Suppressor macrophage treated with lipopolysaccharide for 1 hour (primary cell): ENCODE results near the gene ZNF784.
"Not testable (repeated sequence)": the region's sequence is repeated elsewhere in the genome, so short reads cannot be mapped to it uniquely, and the experiment has no call there.

Experiments
- DNase-seq, 3 donors: peaks; one replicate each; pipeline ENCODE4 v3.0.0-alpha.2; 2020 to 2022

Gene ZNF784

DNA sequence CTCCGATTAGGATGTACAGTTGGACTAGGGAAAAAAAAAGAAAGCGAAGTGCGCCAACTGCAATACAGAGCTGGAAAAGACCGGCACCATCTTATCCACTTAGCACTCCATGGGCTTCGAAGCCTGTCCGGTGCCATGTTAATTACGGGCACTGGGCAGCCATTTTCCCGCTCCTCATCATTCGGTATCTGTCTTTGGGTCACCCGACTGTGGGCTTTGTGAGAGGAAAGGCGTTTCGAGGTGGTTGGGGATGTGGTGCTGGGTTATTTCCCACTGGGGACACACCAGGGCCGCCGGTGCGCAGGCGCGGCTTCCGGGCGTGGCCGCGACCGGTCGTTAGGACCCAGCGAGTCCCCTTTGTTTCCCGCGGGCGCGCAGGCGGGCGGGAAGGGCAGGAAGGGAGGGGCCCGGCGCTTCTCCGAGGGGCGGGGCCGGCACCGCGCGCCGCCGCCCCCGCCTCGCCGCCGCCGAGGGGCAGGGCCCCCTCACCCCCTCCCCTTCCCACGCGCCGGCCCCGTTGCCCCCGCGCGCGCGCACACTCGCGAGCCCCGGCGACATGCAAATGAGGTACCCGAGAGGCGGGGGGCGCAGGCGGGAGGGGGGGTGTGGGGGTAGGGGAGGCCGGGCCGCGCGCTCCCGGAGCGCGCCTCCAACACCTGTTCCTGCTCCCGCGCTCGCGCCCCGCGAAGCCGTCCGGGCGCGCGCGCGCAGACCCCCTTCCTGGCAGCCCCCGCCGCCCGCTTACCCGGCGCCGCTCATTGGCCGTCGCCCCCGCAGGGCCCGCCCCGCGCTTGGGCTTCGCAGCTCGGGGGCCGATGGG lies 24.3 kb downstream of the ZNF784 start, which contains the start of gene ZNF524:
Gene ZNF524, plus strand, starts transcription at position 447 of the 820 bp plus-strand sequence. CDS start 1,825 bp downstream, outside the sequence.
- DNase-seq = peak; percentile 84 to 95 (median 89)

DNA sequence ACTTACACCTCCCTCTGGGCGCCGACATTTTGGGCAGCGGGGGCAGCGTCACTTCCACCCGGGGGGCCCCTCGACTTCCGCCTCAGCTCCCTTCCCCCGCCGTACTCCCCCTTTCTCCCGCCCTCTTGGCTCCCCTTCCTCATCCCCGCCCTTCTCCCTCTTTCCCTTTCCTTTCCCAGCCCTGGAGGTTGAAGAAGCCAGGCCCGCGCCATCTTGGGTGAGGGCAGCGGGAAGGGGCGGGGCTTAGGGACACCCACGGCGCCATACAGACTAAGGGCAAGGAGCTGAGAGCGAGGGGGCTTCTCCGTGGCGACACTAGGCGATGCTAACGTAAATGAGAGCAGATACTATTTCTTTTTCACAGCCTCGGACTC lies 24.9 kb downstream of the ZNF784 start, which contains the start of gene FIZ1:
Gene FIZ1, minus strand, starts transcription at position 50 of the 374 bp plus-strand sequence. CDS start 1,652 bp downstream, outside the sequence.
- DNase-seq = peak; percentile 98 to 99 (median 99)

GRCh38 chr19:55598719-55599467 lies 25.5 kb downstream of the ZNF784 start:
- DNase-seq = peak; percentile 95 to 98 (median 98)

DNA sequence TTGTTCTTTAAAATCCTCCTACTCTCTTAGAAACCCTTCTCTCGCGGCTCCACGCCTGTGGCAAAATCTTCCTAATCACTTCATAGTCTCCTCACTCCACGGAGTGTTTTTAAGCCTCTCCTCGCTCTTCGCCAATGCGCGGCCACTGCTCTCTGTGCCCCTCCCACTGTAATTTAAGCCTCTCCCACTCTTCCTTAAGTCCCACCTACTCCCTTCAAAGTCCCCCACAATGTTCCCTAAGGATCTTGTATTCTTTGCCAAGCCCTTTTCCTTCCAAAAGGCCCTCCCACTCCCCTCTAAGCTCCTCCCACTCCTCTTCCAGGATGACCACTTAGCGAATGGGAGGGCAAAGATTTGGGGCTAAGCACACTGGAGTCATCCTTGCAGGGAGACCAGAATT lies 26.3 kb downstream of the ZNF784 start:
- no peak for DNase-seq

GRCh38 chr19:55597501-55597921 lies 26.9 kb downstream of the ZNF784 start:
- DNase-seq = no peak

DNA sequence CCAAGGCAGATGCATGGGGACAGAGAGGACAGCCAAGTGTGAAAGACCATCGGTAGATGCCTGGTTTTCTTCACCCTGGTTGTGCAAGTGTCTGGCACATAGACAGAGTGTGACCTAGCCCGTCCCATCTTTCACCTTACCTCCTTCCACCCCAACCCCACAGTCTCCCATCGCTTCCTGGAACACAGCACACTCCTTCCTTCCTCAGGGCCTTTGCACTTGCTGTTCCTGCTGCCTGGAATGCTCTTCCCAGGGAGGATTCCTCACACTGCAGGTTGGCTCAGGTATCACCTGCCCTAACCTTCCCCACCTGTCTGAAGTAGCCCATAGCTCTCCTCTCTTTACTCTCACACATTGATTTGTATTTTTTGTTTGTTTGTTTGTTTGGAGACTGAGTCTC lies 28.1 kb downstream of the ZNF784 start:
- no peak for DNase-seq

GRCh38 chr19:55594996-55595545 lies 29.3 kb downstream of the ZNF784 start:
- DNase-seq = no peak

- no peak for DNase-seq
Measured at GRCh38 chr19:55593096-55593772, 31.1 kb downstream of the ZNF784 start.

- DNase-seq = no peak
Measured at GRCh38 chr19:55592391-55593090, 31.8 kb downstream of the ZNF784 start.

DNA sequence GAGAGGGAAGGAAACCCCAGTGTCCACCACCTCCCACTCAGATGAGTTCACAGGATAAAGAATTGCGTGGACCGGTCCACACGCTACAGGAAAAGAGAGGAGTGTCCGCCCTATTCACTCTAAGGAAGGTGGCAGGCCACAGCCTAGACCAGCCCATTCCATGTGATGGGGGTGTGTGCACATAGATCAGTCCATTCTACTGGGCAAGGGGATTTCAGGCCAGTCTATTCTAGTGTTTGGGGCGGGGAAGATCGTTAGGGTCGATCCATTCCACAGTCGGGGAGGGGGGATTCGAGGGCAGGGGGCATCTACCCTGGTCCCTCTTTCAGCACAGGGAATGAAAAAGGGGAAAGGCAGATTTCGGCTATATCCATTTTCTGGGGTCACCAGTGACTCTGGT lies 32.8 kb downstream of the ZNF784 start:
- no peak for DNase-seq

GRCh38 chr19:55590617-55591016 lies 33.7 kb downstream of the ZNF784 start:
- peak in 1 of 3 donors; percentile 39 for DNase-seq

- DNase-seq = no peak
Measured at GRCh38 chr19:55590109-55590508, 34.3 kb downstream of the ZNF784 start.

DNA sequence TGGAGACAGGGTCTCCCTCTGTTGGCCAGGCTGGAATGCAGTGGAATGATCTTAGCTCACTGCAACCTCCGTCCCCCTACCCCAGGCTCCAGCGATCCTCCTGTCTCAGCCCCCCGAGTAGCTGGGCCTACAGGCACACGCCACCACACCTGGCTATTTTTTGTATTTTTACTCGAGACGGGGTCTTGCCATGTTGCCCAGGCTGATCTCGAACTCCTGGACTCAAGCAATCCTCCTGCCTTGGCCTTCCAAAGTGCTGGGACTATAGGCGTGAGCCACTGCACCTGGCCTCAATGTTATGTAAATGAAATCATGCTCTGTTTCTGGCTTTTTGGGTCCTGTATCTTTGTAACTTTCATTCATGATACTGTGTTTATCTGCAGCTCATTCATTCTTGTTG lies 35.6 kb downstream of the ZNF784 start:
- no peak for DNase-seq

DNA sequence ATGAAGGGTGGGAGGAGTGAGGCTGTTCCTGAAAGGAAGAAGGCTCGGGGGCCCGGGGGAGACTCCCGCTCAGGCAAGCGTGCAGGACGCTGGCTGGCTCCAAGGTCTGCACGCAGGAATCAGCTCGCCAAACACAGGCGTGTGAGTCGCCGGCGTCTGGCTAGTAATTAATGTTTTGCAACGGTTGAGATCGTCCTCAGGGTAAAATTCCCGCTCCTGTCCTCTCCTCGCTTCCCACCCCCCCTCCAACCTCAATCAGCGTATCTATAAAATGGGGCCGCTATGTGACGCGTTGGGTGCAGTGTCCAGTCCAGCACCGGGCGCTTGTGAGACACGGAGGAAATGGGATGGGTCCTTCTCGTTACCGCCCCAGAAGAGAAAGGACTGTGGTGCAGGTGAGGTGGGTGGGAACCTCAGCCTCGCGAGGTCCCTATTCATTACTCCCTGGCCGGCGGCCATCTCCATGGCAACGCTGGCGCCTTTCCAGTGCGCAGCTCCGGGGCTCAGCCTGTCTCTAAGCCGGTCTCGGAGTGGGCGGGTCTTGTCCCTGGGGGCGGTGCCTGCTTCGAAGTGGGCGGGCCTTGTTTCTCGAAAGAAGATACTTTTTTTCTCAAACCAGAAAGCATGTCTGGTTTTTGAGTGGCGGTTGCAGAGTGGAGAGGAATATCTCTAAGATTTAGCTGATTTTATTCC lies 37.2 kb downstream of the ZNF784 start:
- DNase-seq = peak; percentile 88 to 94 (median 90)

GRCh38 chr19:55585658-55586339 lies 38.6 kb downstream of the ZNF784 start:
- DNase-seq = no peak

DNA sequence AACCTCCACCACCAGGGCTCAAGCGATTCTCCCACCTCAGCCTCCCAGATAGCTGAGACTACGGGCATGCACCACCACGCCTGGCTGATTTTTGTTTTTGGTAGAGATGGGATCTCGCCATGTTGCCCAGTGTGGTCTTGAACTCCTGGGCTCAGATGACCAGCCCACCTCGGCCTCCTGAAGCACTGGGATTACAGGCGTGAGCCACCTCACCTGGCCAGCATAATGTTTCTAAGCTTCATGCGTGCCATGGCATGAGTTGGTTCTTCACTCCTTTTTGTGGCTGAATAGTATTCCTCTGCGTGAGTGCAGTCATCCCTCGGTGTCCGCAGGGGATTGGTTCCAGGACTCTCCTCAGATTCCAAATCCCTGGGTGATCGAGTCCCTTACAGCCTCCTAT lies 39.5 kb downstream of the ZNF784 start:
- DNase-seq = no peak

DNA sequence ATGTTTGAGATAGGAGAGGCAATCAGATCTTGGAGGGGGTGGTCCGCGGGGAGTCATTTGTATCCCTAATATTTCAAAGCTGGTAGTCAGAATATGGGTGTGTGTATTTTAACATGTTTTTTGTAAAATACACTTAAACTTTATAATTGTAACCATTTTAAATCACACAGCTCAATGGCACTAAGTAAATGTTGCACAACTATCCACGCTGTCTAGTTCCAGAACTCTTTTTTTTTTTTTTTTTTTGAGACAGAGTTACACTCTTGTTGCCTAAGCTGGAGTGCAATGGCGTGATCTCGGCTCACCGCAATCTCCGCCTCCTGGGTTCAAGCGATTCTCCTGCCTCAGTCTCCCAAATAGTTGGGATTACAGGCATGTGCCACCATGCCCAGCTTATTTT lies 40.5 kb downstream of the ZNF784 start:
- DNase-seq = not testable (repeated sequence)

GRCh38 chr19:55582284-55582683 lies 42.1 kb downstream of the ZNF784 start:
- DNase-seq = not testable (repeated sequence)

DNA sequence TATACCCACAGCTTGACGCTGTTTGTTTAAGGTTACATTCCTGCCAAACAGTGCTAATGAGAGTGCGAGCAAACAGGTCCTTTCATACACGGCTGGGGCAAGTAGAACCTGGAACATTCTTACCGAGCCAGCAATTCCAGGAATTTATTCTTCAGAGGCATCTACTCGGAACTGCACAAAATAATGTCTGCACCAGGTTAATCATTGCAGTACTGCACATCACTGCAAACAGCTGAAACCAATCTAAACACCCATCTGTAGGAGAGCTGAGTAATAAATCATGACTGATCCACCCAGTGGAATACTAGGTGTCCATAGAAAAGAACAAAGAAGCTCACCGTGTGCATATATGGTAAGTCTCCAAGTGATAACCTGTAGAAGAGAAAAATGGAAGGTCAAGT lies 42.5 kb downstream of the ZNF784 start:
- DNase-seq = no peak

DNA sequence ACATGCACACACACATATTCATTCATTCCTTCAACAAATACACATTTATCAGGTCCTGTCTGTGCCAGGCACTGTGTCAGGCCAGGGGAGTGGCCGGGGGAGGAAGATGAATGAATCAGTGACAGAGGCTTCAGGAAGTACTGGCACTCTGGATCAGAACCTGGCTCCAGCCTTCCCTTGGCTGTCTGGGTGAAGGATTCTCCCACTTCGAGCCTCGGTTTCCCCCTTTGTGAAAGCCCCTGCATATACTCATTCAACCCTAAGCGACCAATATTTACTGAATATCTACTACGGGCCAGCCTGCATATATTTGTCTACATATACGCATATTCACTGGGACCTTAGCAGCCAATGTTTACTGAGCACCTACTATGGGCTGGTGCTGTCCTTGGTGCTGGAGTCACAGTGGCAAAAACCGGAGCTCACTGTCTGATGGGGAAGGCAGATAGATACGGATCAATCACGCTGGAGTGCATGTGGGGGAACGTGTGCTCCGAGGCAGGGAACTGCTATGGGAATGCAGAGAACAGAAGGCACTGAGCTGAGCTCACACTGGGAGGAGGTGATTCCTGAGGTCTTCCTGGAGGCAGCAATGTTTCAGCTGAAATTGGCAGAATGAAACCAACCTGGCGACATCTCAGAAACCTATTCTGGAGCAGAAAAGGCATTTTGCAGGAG lies 43.1 kb downstream of the ZNF784 start:
- peak in 1 of 3 donors; percentile 27 for DNase-seq
